NCI-H2171 treated with DMSO at 0.1 percent for 48 hours (cell line): ENCODE measurements around the gene CLASP1.
"Not testable (repeated sequence)": the region's sequence is repeated elsewhere in the genome, so short reads cannot be mapped to it uniquely, and the experiment has no call there.

ENCODE experiments used
- DNase-seq: peaks from one replicate; lab custom pipeline; 2025; lab: John Stamatoyannopoulos, UW

Gene CLASP1

DNA sequence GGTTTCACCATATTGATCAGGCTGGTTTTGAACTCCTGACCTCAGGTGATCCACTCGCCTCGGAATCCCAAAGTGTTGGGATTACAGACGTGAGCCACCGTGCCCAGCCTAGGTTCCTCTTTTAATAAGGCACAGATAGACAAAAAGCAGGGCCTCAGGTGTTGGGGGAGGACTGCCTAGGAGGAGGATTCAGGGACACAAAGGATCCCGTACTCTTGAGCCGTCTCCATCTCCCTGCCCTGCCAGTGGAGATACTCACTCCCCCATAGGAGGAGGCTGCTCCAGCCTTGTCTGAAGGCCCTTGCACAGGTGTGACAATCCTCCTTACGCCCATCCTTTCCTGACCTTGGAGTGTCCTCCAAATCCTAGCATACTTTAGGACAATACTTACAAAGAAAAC lies 332.3 kb downstream of the CLASP1 start:
- DNase-seq: no peak

DNA sequence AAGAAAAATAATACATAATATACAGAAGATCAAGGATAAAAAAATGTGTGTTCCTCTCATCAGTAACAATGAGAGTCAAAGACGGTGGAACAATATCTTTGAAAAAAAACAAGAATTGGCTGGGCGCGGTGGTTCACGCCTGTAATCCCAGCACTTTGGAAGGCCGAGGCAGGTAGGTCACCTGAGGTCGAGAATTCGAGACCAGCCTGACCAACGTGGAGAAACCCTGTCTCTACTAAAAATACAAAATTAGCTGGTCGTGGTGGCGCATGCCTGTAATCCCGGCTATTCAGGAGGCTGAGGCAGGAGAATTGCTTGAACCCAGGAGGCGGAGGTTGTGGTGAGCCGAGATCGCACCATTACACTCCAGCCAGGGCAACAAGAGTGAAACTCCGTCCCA lies 335.6 kb downstream of the CLASP1 start:
- not testable (repeated sequence) for DNase-seq

DNA sequence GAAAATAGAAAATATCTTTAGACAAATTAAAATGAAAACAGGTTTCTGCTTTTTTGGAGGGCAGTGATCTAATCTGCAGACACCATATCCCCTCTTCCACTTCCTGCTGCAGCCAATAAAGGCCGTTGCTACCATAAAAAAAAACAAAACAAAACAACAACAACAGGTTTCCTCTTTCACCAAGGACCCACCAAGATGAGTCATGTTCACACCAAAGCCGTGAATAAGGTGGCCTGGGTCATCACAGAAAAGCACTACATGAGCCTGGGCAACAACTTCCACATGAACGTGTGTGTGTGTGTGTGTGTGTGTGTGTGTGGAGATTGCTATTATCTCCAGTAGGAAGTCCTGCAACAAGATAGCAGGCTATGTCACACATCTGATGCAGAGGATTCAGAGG lies 339.5 kb downstream of the CLASP1 start:
- DNase-seq: no peak

DNA sequence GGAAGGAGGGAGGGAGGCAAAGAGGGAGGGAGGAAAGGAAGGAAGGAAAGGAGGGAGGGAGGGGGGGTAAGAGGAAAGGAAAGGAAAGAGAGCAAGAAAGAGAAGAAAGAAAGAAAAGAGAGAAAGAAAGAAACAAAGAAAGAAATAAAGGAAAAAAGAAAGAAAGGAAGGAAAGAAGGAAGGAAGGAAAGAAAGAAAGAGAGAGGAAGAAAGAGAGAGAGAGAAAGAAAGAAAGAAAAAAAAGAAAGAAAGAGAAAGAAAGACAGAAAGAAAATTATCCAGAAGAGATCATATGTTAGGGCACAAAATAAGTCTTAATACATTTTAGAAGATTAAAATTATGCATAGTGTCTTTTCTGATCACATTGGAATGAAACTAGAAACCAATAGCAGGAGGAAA lies 339.9 kb downstream of the CLASP1 start:
- no peak for DNase-seq

DNA sequence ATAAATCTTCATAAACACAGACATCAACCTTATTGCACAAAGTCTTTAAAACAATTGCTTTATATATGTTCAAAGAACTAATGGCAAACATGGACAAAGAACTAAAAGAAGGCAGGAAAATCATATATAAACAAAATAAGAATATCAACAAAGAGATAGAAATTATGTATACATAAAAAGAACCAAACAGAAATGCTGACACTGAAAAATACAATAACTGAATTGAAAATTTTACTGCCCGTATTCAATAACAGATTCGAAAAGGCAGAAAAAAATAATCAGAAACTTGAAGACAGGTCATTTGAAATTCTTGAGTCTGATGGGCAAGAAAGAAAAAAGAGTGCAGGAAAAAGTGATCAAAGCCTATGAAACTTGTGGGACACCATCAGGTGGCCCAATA lies 342.2 kb downstream of the CLASP1 start:
- DNase-seq: no peak

DNA sequence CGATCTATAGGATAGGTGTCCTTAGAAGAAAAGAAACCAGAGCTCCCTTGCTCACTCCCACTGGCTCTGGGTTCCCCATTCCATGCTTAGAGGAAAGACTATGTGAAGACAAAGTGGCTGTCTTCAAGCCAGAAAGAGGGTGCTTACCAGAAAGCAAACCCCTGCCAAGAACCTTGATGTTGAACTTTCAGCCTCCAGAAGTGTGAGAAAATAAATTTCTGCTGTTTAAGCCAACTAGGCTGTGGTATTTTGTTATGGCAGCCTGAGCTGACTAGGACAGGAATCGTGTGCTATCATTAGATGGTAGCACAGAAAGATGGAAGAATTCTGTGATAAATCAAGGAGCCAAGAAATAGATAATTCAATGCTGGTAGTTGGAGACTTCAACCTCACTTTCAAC lies 344.3 kb downstream of the CLASP1 start:
- no peak for DNase-seq

DNA sequence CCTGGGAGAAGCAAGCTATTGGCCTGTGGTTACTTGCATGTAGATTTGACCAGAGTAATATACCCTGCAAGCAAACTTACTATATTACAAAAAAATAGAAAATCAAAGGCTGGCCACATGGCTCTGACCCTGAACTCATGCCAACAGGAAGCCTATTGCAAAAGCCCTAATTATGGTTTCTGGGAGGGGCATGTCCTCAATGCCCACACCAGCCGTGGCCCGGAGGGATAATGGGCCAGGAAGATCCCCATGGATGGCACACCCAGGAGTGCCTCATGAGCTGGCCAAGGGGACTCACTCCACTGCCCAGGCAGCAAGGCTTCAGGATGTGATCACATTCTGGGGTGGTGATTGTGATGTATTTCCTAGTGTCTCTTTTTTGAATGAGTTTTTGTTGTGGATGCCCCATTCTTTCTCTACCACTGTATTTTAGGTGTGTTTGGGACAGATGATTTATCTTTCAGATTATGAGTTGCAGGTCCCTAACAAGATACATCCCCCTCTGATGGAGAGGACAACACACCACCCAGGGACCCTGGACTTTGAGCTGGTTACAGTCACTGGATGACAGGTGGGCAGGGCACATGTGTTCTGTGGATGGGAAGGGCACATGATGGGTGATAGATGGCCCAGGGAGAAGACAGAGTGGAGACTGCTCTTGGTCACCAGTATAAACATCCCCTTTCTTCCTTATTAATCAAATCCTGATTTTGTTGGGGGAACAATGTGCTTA lies 345.6 kb downstream of the CLASP1 start:
- no peak for DNase-seq

DNA sequence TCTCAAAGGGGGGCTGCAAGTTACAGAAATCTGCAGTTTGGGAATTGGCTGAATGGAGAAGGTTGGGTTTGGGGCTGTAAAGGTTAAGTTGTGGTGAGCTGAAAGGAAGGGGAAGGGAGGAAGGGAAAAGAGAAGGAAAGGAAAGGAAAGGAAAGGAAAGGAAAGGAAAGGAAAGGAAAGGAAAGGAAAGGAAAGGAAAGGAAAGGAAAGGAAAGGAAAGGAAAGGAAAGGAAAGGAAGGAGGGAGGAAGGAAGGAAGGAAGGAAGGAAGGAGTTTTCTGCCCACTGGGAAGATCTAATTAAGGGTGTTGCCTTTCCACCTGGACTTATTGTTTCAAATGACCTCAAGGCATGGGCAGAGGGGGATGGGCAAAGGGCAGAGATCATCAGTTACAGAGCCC lies 348.1 kb downstream of the CLASP1 start:
- DNase-seq: not testable (repeated sequence)

DNA sequence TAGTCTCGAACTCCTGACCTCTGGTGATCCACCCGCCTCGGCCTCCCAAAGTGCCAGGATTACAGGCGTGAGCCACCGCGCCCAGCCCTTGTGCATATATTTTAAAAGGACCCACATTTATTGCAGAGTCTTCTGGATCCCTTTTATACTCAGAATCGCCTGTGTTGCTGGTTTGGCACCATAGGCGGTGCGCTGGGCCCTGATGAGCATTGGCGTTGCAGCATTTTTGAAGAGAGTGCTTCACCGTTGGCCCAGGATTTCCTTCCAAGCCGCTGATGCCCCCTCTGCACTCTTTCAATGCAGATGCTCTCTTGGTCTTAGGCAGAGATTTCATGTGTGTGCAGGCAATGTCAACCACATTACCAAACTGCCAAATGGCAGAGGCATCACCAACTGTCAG lies 350.8 kb downstream of the CLASP1 start:
- DNase-seq: no peak

DNA sequence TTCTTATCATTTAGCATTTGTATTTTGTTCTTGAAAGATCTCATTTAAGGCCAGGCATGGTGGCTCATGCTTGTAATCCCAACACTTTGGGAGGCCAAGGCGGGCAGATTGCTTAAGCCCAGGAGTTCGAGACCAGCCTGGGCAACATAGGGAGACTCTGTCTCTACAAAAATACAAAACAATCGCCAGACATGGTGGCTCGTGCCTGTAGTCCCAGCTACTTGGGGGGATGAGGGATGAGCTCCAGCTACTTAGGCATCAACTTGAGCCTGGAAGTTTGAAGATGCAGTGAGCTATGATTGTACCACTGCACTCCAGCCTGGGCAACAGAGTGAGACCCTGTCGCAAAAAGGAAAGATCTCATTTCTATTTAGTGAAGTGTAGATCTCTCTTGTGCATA lies 351.4 kb downstream of the CLASP1 start:
- DNase-seq: not testable (repeated sequence)

DNA sequence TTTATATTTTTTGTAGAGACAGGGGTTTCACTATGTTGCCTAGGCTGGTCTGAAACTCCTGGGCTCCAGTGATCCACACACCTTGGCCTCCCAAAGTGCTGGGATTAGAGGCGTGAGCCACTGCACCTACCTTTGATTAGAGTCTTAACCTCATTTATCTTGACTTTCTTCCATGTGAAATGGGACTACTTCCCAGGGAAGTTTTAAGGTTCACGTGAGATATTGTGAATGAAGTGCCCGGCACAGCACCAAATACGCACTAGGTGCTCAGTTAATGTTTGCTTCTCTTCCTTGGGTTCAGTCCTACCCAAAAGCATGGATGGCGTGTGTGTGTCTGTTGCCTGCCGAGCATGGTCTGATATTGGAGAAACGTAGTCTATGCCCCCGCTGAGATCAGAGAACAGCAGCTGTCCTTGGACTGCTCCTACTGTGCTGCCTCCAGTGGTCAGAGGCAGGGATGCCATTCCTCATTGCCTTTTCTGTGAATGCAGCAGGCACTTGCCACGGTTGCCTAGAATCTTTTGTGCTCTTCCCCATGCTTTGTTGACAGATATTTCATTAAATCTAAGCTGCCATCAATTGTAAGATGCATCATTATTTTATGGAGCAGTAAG lies 351.9 kb downstream of the CLASP1 start:
- DNase-seq: peak; percentile 81

DNA sequence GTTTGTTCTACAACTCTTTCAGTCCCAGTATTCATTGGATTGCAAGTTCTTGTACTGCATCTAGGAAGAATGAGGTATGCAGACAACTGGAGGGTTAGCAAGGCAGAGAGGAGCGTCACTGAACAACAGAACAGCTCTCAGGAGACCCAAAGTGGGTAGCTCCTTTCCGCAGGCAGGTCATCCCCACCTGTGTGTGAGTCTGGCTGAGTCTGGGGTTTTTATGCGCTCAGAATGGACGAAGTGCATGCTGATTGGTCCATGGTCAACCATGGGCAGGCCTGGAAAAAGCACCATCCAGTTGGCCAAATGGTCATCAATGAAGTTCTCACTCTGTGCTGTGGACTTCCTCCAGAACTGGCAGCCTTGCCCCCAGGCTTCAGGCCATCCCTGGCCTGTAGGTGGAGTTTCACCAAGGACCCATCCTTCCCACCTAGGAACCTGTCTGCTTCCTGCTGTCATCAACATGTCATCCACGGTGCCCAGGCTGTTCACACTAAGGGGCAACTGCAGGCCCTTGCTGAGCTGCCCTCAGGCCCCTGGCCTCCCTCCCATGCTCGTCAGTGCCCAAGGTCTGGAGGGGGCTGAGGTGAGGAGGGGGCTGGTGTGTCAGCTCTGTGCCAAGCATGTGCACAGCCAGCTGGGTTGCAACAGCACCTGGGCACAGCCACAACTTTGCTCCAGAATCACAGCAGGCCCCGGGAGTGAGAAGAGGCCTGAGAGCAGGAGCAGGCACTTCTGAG lies 353.2 kb downstream of the CLASP1 start:
- no peak for DNase-seq

DNA sequence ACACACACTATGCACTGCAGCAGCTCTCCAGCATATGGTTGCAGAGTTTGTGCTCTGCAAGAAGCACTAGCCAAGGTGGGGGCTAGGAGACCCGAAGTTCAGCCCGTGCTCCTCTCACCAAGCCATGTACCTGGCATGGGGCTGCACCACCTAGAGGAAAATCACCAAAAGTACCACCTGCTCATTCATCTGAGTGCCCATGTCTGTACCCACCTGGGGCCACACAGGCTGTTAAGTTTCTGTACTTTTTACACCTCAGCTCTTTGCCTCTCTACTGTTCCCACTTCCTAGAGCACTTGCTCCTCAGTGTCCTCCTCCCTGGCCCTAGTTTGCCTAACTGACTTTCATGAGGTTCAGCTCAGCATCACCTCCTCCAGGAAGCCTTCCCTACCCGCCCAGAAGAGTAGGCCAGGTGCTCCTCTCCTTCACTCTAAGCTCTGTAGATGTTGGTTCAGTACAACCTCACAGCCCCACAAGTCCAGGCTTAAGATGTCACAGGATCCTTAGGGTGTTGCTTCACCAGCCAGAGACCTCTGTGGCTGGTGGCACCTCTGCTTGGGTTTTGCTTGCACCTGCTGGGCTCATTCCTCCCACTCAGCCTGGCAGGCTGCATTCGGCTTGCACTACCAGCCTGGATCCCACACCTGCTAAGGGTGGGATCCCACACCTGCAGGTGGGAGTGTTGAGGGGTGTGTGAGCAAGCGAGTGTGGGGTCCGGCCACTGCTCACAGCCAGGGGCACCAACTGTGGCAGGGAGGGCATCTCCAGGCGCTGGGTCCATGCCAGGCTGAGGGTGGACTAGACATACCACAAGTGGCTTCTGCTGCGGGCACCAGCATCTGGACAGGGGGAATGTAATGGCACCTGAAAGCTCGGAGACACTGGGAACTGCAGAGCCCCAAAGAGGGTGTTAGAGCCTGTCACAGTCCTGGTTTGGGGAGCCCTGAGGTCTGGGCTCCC lies 354.1 kb downstream of the CLASP1 start:
- DNase-seq: no peak

DNA sequence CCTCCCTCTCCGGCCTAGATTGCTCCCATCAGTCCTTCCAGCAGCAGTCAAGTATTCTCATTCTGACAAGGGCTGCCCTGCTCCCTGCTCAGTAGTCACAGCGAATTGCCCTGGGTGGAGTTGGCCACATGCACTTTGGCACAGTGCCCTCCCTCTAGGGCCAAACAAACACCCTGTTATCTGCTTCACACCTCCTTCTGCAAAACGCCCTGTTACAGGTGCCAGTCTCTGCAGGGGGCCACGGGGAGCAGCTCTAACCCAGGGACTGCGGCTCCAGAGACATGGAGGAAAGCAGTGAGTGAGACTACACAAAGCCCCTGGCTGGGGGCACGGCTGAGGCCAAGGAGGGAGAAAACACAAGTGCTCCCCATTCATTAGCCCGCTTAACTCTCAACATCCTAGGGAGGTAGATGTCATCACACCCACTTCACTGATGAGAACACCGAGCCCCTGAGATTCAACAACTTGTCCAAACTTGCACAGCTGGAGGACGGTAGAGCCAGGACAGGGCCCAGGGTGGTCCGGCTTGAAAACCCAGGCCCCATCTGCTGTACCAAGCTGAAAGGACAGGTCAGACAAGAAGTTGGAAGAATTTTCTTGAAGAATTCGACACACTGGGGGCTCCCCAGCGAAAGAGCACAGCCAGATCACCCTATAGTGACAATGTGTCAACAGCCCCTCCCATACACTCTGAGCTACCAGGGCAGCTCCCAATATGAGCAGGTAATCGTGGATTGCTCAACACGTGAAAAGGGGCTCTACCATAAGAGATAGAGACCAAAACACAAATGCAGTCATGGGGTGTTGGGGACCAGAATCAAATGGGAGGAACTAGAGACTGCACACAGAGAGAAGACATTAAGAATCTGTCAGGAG lies 355.6 kb downstream of the CLASP1 start:
- peak; percentile 23 for DNase-seq

DNA sequence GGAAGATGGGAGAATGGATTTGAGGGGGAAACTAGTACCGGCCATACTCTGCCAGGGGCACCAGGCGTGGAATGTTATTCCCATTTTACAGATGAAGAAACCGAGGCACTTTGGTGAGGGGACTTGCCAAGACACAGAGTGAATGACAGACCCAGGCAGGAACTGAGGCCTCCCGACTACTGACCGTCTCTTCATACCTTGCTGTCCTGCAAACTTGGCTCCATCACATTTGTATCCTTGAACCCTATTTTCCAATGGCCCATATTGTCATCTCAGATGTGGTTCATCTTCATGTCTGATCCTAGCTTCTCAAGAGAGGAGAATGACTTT lies 358.0 kb downstream of the CLASP1 start:
- no peak for DNase-seq

DNA sequence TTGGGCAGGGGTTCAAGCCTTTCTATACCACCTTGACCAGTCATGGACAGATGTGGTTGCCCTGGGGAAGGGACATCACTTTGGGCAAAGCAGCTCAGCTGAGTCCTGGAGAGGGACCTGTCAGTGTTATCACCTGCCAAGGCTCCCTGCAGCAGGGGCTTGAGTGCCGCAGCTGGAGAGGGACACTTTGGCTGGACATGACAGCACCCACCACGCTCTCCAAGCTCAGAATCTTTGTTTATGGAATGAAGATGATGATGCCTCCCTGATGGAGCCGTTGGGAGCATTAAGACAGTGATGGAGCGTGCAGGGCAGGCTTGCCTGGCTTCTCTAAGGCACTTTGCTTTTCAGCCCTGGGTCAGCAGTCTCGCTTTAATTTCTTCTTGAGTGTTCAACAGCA lies 360.0 kb downstream of the CLASP1 start:
- DNase-seq: no peak

DNA sequence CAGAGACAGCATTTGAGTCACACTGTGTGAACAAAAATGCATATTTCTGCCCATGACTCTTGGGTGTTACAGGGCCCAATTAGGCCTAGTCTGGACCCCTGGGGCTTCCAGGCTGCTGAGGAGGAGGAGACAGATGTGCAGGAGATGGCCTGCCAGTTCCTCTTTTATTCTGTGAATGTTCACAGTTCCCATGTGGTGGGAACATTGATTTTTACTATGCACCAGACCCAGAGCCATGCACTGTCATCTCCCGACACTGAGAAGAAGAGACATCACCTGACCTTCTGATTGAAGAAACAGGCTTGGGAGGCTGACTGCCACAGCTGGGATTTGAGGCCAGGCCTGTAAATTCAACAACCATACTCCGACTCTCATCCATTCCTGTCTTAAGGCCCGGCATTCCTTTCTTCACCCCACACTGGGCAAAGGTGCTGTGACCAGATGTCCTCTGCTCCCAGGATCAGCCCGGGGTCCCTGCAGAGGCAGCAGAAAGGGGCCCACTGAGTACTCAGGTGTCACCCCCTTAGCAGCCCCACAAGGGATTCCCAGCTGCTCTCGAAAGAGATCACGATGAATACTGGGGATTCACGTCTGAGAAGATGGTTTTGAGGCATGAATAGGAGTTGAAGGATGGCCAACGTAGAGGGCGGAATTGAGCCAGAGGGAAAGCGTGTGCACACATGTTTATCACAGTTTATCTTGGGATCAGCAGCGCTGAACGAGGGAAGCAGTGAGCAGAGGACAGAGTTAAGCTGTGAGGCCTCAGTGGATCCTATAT lies 360.6 kb downstream of the CLASP1 start:
- no peak for DNase-seq

DNA sequence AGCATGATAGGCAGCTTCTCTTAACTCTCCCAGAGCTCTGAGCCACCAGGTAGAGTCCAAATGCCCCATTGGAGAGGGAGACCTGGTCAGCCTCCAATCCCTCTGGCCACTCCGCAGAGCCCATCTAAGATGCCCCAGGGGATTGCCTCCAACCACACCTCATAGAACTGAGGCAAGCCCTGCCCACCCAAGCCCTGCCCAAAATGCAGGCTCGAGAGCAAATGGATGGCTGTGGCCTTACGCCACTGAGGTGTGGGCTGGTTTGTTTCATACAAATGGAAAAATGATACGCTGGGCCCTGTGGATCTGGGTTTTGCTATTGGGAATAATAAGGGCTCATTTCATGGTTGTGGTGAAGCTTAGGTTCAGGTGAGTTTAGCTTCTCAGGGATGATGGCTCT lies 361.3 kb downstream of the CLASP1 start:
- no peak for DNase-seq
